HL-60 (cell line): ENCODE data around the gene RHBDD1.

ENCODE experiments used
- DNase-seq, 2 experiments: peaks; one replicate each; pipeline ENCODE4 v3.0.0-alpha.2; 2010 to 2020; ENCODE audit warnings: low read depth in 1 of 2, low spot score in 1 of 2
- H3K27ac ChIP-seq: fragments of 250-450 bp; sonication (Bioruptor Pico); replicated peaks from 2 replicates; pipeline ENCODE4 v1.5.1; 2020; ENCODE audit warnings: mild to moderate bottlenecking, moderate library complexity
- H3K27me3 ChIP-seq: fragments of 250-450 bp; sonication (Bioruptor Pico); 2 replicates; pipeline ENCODE4 v1.5.1; 2021; ENCODE audit warnings: mild to moderate bottlenecking, moderate library complexity; ENCODE audit not compliant: insufficient read depth, poor library complexity, severe bottlenecking
- H3K4me3 ChIP-seq: replicated peaks from 2 replicates; pipeline ENCODE4 v1.5.1; 2011; ENCODE audit warnings: mild to moderate bottlenecking, control low read depth, low read length; ENCODE audit not compliant: insufficient read depth
- CTCF ChIP-seq: IDR thresholded peaks from one replicate; pipeline ENCODE4 v1.5.1; 2011; ENCODE audit warnings: low read length, control low read depth, inconsistent platforms; ENCODE audit not compliant: insufficient read depth
- GABPA ChIP-seq: IDR thresholded peaks from 2 replicates; pipeline ENCODE4 v1.6.1; 2012; ENCODE audit warnings: low read depth
- POLR2AphosphoS5 ChIP-seq: IDR thresholded peaks from 2 replicates; pipeline ENCODE4 v1.6.1; 2012; ENCODE audit warnings: low read depth
- REST ChIP-seq: IDR thresholded peaks from 2 replicates; pipeline ENCODE4 v1.6.1; 2012; ENCODE audit warnings: low read depth; ENCODE audit not compliant: insufficient replicate concordance
- SPI1 ChIP-seq: IDR thresholded peaks from 2 replicates; pipeline ENCODE4 v1.6.1; 2012; ENCODE audit warnings: low read depth, mild to moderate bottlenecking, borderline replicate concordance

Gene RHBDD1

GRCh38 chr2:226909836-226910235 lies 74.0 kb downstream of the RHBDD1 start:
- TF ChIP-seq SPI1 (no peak), REST (no peak), POLR2AphosphoS5 (no peak), CTCF (no peak), GABPA (no peak)
- no peak overlapping the region for H3K4me3 ChIP-seq
- no peaks in the 10 kb centered on the region for H3K27me3 ChIP-seq
- no peak for DNase-seq
- no peak overlapping the region for H3K27ac ChIP-seq

GRCh38 chr2:226910384-226910783 lies 74.5 kb downstream of the RHBDD1 start:
- TF ChIP-seq POLR2AphosphoS5 (no peak), SPI1 (no peak), GABPA (no peak), CTCF (no peak), REST (no peak)
- Histone ChIP-seq H3K4me3 (no peak overlapping the region), H3K27me3 (no peaks in the 10 kb centered on the region), H3K27ac (no peak overlapping the region)
- DNase-seq = no peak

GRCh38 chr2:226911932-226912331 lies 76.1 kb downstream of the RHBDD1 start:
- TF ChIP-seq GABPA (no peak), POLR2AphosphoS5 (no peak), SPI1 (no peak)
- DNase-seq = no peak
- Histone ChIP-seq H3K27me3 (no peaks in the 10 kb centered on the region), H3K4me3 (no peak overlapping the region), H3K27ac (no peak overlapping the region)

GRCh38 chr2:226913641-226914040 lies 77.8 kb downstream of the RHBDD1 start:
- Histone ChIP-seq H3K27me3 (no peaks in the 10 kb centered on the region), H3K4me3 (no peak overlapping the region), H3K27ac (no peak overlapping the region)
- DNase-seq = no peak
- TF ChIP-seq CTCF (no peak), REST (no peak), GABPA (no peak), SPI1 (no peak)
